NCI-H146 (cell line): ENCODE measurements around the gene DNAH9.

Experiments used
- DNase-seq: peaks from one replicate; lab custom pipeline; 2025; lab: John Stamatoyannopoulos, UW

Gene DNAH9

GRCh38 chr17:11840831-11841230 lies 242.6 kb downstream of the DNAH9 start:
- DNase-seq, result no peak

- no peak for DNase-seq
Observed at GRCh38 chr17:11848330-11848729, 250.1 kb downstream of the DNAH9 start.

GRCh38 chr17:11852231-11852630 lies 254.0 kb downstream of the DNAH9 start:
- DNase-seq, result no peak

GRCh38 chr17:11852912-11853311 lies 254.6 kb downstream of the DNAH9 start:
- DNase-seq, result no peak

DNA sequence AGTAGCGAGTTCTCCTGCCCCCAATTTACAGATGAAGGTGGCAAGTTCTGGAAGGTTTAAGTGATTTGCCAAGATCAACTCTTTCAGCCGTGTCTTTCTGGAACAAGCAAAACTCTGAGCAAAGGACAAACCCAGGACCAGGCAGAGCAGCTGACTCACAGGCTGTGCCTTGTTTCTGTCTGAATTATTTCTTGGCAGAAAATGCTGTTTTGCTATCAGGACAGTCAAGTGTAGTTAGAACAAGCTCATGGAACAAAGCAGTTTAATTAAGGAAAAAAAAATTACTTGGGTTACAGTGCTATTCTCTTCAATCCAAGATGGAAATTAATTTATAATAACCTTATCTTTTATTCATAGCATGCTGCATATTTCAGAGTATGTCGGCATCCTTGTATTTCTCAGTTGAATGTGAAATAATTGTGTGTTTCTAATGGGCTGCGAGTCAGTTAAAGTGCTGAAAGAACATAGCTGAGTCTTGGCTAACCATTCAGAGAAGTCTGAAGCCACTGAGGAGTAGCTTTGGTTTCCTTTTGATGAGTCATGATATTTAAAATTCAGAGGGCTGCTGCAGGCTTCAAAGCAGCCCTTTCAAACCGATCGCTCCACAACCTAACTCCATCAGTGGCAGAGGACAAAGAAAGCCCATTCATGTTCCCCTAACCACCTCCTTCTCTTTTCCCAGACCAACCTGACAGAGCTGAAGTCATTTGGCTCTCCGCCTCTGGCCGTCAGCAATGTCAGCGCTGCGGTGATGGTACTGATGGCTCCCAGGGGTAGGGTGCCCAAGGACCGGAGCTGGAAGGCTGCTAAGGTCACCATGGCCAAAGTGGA lies 255.3 kb downstream of the DNAH9 start:
- no peak for DNase-seq

- DNase-seq, result no peak
Observed at GRCh38 chr17:11855306-11855705, 257.0 kb downstream of the DNAH9 start.

DNA sequence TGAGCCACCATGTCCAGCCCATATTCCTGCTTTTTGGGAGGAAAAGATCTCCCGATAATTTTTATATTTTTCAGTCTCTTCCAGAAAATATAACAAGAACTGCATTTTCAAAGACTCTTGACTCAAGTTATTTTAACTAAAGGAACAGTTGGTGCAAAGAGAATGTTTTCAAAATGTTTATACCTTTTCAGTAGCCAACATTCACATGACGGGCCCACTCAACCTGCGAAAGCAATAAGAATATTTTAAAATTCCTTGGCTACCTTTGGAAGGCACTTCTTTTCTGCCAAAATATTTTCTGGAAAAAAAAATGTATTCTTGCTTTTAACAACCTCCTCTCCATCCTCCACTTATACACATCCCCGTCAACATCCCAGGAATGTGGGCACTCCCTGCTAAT lies 258.7 kb downstream of the DNAH9 start:
- no peak for DNase-seq

- DNase-seq, result no peak
Observed at GRCh38 chr17:11869680-11870394, 271.6 kb downstream of the DNAH9 start.

- DNase-seq, result no peak
Observed at GRCh38 chr17:11871773-11872172, 273.5 kb downstream of the DNAH9 start.

- DNase-seq, result no peak
Observed at GRCh38 chr17:11874756-11875155, 276.5 kb downstream of the DNAH9 start.

DNA sequence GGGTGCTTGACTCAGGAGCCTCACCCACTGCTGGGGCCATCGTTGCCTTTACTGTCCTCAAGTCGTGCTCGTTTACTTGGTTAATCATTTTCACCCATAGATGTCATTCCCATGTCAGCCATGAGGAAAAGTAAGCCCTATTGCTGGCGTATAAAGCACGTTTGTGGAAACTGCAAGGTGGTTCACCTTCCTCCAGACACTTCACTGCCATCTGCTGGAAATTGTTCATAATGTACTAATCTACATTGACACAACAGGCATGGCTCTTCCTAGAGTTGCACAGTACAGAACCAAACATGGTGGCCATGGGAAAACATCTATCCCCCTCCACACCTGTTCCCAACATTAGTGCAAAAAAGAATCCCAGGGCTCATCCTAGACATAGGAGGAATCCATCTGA lies 282.4 kb downstream of the DNAH9 start:
- DNase-seq, result no peak

GRCh38 chr17:11882716-11883115 lies 284.4 kb downstream of the DNAH9 start:
- DNase-seq, result no peak

- no peak for DNase-seq
Observed at GRCh38 chr17:11885051-11885450, 286.8 kb downstream of the DNAH9 start.

GRCh38 chr17:11889266-11889665 lies 291.0 kb downstream of the DNAH9 start:
- DNase-seq, result no peak

DNA sequence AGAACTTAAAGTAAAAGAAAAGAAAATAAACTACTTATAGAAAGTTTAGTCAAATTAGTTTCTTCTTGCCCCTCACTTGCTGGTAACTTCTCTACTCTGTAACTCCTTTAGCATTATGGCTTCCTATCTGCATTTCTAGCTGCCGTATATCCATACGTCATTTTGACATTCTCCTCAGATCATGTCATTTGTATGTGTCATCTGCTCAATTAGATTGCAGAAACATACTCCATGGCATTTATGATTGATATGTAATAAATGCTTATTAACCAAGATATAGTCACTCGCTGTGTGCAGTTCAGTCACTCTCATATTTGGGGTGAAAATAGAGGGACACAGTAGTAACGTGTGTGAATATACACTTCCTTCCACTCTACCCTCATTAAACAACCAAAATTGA lies 295.6 kb downstream of the DNAH9 start:
- DNase-seq, result no peak

- DNase-seq, result no peak
Observed at GRCh38 chr17:11896199-11896598, 297.9 kb downstream of the DNAH9 start.

- no peak for DNase-seq
Observed at GRCh38 chr17:11898526-11899235, 300.4 kb downstream of the DNAH9 start.

- no peak for DNase-seq
Observed at GRCh38 chr17:11899537-11899942, 301.3 kb downstream of the DNAH9 start.

DNA sequence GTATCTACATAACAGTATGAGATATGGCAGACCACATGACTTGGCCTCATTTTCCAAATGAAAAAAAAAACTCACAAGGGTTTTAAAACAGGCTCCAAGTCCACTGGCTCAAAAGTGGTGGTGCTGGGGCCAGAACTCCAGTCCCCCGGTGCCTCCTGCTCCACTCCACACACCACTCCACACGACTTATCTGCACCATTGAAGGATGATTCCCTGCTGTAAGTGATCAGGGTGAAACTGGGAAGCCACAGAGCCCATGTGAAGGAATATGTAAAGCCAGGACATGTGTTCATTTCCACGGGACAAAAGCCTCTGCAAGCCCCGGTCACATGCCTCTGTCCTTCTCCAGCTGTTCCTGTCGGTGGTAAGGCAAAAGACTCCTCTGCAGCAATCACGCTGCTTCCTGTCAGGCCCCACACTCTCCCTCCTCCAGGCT lies 301.8 kb downstream of the DNAH9 start:
- no peak for DNase-seq

DNA sequence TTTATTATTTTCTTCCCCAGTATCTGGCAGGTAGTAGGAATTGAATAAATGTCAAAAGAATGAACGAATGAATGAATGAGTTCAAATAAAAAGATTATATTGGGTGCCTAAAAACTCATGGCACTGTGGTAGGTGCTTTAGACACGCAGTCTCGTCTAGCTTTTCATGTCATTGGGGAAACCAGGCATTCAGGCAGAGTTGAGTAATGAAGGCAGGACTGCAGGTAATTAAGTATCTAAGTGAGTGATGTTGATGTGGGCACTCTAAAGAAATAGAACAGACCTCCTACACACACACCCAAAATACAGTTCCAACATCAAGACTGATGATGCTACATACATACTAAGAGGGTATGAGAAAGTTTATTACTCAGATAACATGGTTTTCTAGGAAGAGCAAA lies 302.4 kb downstream of the DNAH9 start:
- no peak for DNase-seq

- no peak for DNase-seq
Observed at GRCh38 chr17:11901931-11902330, 303.7 kb downstream of the DNAH9 start.

GRCh38 chr17:11908711-11909146 lies 310.5 kb downstream of the DNAH9 start:
- DNase-seq, result no peak

DNA sequence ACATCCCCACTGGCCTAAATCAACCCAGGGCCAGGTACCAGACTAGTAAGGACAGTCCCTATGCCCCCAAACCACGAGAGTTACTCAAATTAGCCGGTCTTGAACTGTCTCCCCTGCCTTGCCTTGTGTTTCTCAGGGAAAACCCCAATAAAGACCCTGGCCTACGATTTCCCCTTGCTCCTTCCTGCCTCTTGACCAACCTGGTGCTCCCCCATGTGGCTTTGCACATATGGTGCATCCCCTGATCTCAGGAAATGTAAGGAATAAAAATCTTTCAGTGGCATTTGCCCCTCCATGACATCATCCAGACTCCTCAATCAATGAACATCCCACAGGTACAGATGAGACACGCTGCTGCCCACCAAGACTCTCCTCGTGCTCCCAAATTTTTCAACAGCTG lies 311.1 kb downstream of the DNAH9 start:
- no peak for DNase-seq
